HepG2 (cell line): ENCODE measurements around the gene TUFM. TPM values are rescaled to one million over a fixed set of nuclear protein-coding genes. Genes with fewer than 3 reads are reported as not detected.

Experiments used
- MTF2 ChIP-seq: sonication (generic); formaldehyde crosslinking; IDR thresholded peaks from 2 replicates; pipeline ENCODE4 v1.5.0; 2020; ENCODE audit warnings: missing genetic modification reagents, borderline replicate concordance
- NCOA1 ChIP-seq: sonication (generic); formaldehyde crosslinking; IDR thresholded peaks from 2 replicates; pipeline ENCODE4 v1.9.0; 2021; ENCODE audit warnings: missing genetic modification reagents
- POGZ ChIP-seq: sonication (generic); formaldehyde crosslinking; IDR thresholded peaks from 2 replicates; pipeline ENCODE4 v1.4.0; 2020; ENCODE audit warnings: mild to moderate bottlenecking, missing genetic modification reagents
- SALL1 ChIP-seq: sonication (generic); formaldehyde crosslinking; IDR thresholded peaks from 2 replicates; pipeline ENCODE4 v1.8.0; 2022; ENCODE audit warnings: mild to moderate bottlenecking, missing genetic modification reagents
- STAT6 ChIP-seq: sonication (generic); formaldehyde crosslinking; IDR thresholded peaks from 2 replicates; pipeline ENCODE4 v1.4.0; 2020; ENCODE audit warnings: missing genetic modification reagents, mild to moderate bottlenecking, borderline replicate concordance
- SUZ12 ChIP-seq: fragments of 150-350 bp; IDR thresholded peaks from 2 replicates; pipeline ENCODE4 v1.6.1; 2014; ENCODE audit warnings: low read depth, low read length
- TEAD3 ChIP-seq: optimal IDR thresholded peaks from 2 replicates; pipeline ENCODE3; 2016; ENCODE audit warnings: borderline replicate concordance
- ZBTB10 ChIP-seq: sonication (generic); formaldehyde crosslinking; IDR thresholded peaks from 2 replicates; pipeline ENCODE4 v1.4.0; 2020; ENCODE audit warnings: missing genetic modification reagents, borderline replicate concordance
- ZNF407 ChIP-seq: sonication (generic); formaldehyde crosslinking; IDR thresholded peaks from one replicate; pipeline ENCODE4 v1.5.1; 2020; ENCODE audit warnings: mild to moderate bottlenecking, missing genetic modification reagents; ENCODE audit errors: not compliant biosample characterization
- ZNF441 ChIP-seq: sonication (generic); formaldehyde crosslinking; IDR thresholded peaks from 2 replicates; pipeline ENCODE4 v1.7.0; 2021; ENCODE audit warnings: missing genetic modification reagents, borderline replicate concordance
- ZNF598 ChIP-seq: sonication (generic); formaldehyde crosslinking; IDR thresholded peaks from 2 replicates; pipeline ENCODE4 v1.5.1; 2020; ENCODE audit warnings: mild to moderate bottlenecking, missing genetic modification reagents, borderline replicate concordance
- ZNF670 ChIP-seq: sonication (generic); formaldehyde crosslinking; IDR thresholded peaks from 2 replicates; pipeline ENCODE4 v1.8.0; 2022; ENCODE audit warnings: mild to moderate bottlenecking, missing genetic modification reagents, borderline replicate concordance
- ZNF766 ChIP-seq: sonication (generic); formaldehyde crosslinking; IDR thresholded peaks from 2 replicates; pipeline ENCODE4 v1.5.0; 2020; ENCODE audit warnings: missing genetic modification reagents, borderline replicate concordance
- ZNF781 ChIP-seq: sonication (generic); formaldehyde crosslinking; IDR thresholded peaks from 2 replicates; pipeline ENCODE4 v1.5.1; 2020; ENCODE audit warnings: borderline replicate concordance, mild to moderate bottlenecking, missing genetic modification reagents; ENCODE audit errors: not compliant biosample characterization
- polyA plus RNA-seq, 8 experiments: library from polyadenylated mRNA; depleted of rRNA in 3 of 8; stranded (reverse) in 7 of 8; unstranded in 1 of 8; fragments of >200 nt; fragmentation: Illumina TruSeq in 4 of 8; extraction: Trizol in 4 of 8; gene quantifications; 2 replicates each; pipeline versions ENCODE4 v1.2.1 to v1.2.3, GENCODE V29; 2011 to 2016; ENCODE audit warnings: low read depth in 4 of 8, missing spikeins in 1 of 8, mixed read lengths in 1 of 8; ENCODE audit not compliant: insufficient read depth in 1 of 8
- total RNA-seq, 5 experiments: library from RNA; depleted of rRNA; stranded (reverse); fragments of >200 nt; fragmentation: Illumina TruSeq; extraction: Trizol; gene quantifications; 2 replicates each; pipeline ENCODE4 v1.2.3, GENCODE V29; 2016; ENCODE audit warnings: low read depth in 1 of 5

Gene TUFM
- total and polyA plus RNA-seq, 2 of the 13 experiments (the other 11 are each of a cell fraction or from before 2014, with no cell fraction given): 206 to 298 TPM

GRCh38 chr16:28823873-28824716, 22.1 kb downstream of the TUFM start (continued):
- TF ChIP-seq STAT6 (no peak), ZNF598 (no peak; the same call in none of the 2 replicates), ZNF441 (no peak), POGZ (peak; percentile 38; the same call in 1 of the 2 replicates), ZNF781 (CRISPR knock-in tag) (peak; percentile 83), NCOA1 (CRISPR knock-in tag) (peak; percentile 39; the same call in 1 of the 2 replicates), SALL1 (CRISPR knock-in tag) (peak; percentile 49), ZBTB10 (CRISPR knock-in tag) (no peak; the same call in 1 of the 2 replicates), ZNF407 (CRISPR knock-in tag) (peak; percentile 83), ZNF766 (CRISPR knock-in tag) (0 out of 2 replicates have a peak, but pooled peaks have one; percentile 38), MTF2 (CRISPR knock-in tag) (0 out of 2 replicates have a peak, but pooled peaks have one; percentile 46), TEAD3 (CRISPR knock-in tag) (peak; percentile 13), ZNF670 (CRISPR knock-in tag) (no peak), SUZ12 (no peak)
